ENCODE measurements around the gene PDE6G.

The PDE6G gene

DNA sequence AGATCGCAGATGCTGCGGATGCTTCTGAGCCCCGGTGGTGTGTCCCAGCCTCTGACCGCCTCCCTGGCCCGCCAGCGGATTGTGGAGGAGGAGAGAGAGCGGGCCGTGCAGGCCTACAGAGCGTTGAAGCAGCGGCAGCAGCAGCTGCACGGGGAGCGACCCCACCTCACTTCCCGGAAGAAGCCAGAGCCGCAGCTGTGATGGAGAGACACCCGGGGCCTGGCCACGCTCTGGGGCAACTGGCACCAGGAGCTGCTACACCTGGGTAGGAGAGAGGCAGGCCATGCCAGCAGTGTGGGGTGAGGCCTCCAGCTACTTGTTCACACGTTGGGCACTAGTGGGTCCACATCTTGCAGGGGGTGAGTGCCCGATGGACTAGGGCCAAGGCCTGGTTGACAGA is 16.2 kb upstream of the PDE6G start:
- H3K27ac ChIP-seq (ENCODE audit: low read length, poor library complexity, severe bottlenecking), result no peak overlapping the region
- no peak overlapping the region for H3K14ac ChIP-seq (ENCODE audit: low read length in 2 of 2)
- H3K4me1 ChIP-seq (ENCODE audit: control insufficient read depth, insufficient read depth, low read depth, low read length), result peaks cover 20% of the 10 kb centered on the region
- H2AK5ac ChIP-seq (ENCODE audit: low read length, severe bottlenecking), result no peak overlapping the region
- DNase-seq, result no peak
- H3K79me1 ChIP-seq (replicated peaks; ENCODE audit: low read length, poor library complexity, severe bottlenecking), result peaks cover 48% of the 10 kb centered on the region
- H3K9me3 ChIP-seq (ENCODE audit: control insufficient read depth, low read length), result no peaks in the 10 kb centered on the region
- H4K8ac ChIP-seq (ENCODE audit: low read length), result no peak overlapping the region
- H3K27me3 ChIP-seq (ENCODE audit: control insufficient read depth in 1 of 2, insufficient read depth in 1 of 2, low read length in 2 of 2), result no peaks in the 10 kb centered on the region
- H2AFZ ChIP-seq (ENCODE audit: low read depth, low read length), result no peak overlapping the region
- no peak overlapping the region for H4K91ac ChIP-seq (ENCODE audit: low read length)
- no peak overlapping the region for H3K4me2 ChIP-seq (ENCODE audit: low read length, poor library complexity, severe bottlenecking)
- no peak overlapping the region for H2BK15ac ChIP-seq (ENCODE audit: low read depth, poor library complexity, severe bottlenecking)
- H3K4ac ChIP-seq (ENCODE audit: low read depth in 1 of 2, low read length in 2 of 2), result no peak overlapping the region
- no peak overlapping the region for H2BK12ac ChIP-seq (ENCODE audit: low read length in 2 of 2)
- H3K36me3 ChIP-seq (ENCODE audit: control insufficient read depth in 1 of 2, insufficient read depth in 2 of 2, low read depth in 1 of 2, low read length in 2 of 2), result peaks cover 70 to 72% of the 10 kb centered on the region in 2 experiments
- no peak overlapping the region for H3K4me3 ChIP-seq (ENCODE audit: insufficient read depth in 1 of 2, low read depth in 1 of 2, low read length in 2 of 2)
- H3K18ac ChIP-seq (ENCODE audit: low read depth in 1 of 2, low read length in 2 of 2), result no peak overlapping the region
- no peak overlapping the region for H2BK5ac ChIP-seq (ENCODE audit: low read depth, low read length, poor library complexity, severe bottlenecking)
- WGBS, result 94% methylated on average over 18 of the region's 18 CpGs
- H3K23ac ChIP-seq (ENCODE audit: low read length in 2 of 2), result no peak overlapping the region
- no peak overlapping the region for H3K9ac ChIP-seq (ENCODE audit: low read length)
- H2BK120ac ChIP-seq (ENCODE audit: low read depth, low read length), result no peak overlapping the region

DNA sequence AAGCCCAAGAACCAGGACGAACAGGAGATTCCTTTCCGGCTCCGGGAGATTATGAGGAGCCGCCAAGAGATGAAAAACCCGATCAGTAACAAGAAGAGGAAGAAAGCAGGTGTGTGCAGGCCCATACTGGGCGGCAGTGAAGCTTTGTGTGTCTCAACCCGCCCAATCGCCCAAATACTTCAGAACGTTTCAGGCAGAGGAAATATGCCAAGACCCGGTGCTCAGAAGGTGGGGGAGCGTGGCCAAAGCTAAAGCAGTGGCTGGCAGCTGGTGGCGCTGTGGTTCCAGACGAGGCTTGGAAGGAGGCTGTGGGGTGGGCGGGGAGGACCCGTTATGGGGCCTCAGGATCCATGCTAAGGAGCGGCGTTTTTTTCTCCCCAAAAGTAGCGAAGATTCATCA is 11.4 kb upstream of the PDE6G start:
- peaks cover 20% of the 10 kb centered on the region for H3K4me1 ChIP-seq (ENCODE audit: control insufficient read depth, insufficient read depth, low read depth, low read length)
- no peak overlapping the region for H2BK15ac ChIP-seq (ENCODE audit: low read depth, poor library complexity, severe bottlenecking)
- H3K4me2 ChIP-seq (ENCODE audit: low read length, poor library complexity, severe bottlenecking), result no peak overlapping the region
- H2BK120ac ChIP-seq (ENCODE audit: low read depth, low read length), result no peak overlapping the region
- no peaks in the 10 kb centered on the region for H3K9me3 ChIP-seq (ENCODE audit: control insufficient read depth, low read length)
- no peaks in the 10 kb centered on the region for H3K27me3 ChIP-seq (ENCODE audit: control insufficient read depth in 1 of 2, insufficient read depth in 1 of 2, low read length in 2 of 2)
- peaks cover 45% of the 10 kb centered on the region for H3K79me1 ChIP-seq (replicated peaks; ENCODE audit: low read length, poor library complexity, severe bottlenecking)
- H2BK12ac ChIP-seq (ENCODE audit: low read length in 2 of 2), result no peak overlapping the region
- H2AK5ac ChIP-seq (ENCODE audit: low read length, severe bottlenecking), result no peak overlapping the region
- WGBS, result 93% methylated on average over 18 of the region's 18 CpGs
- no peak overlapping the region for H3K14ac ChIP-seq (ENCODE audit: low read length in 2 of 2)
- H3K4ac ChIP-seq (ENCODE audit: low read depth in 1 of 2, low read length in 2 of 2), result no peak overlapping the region
- H2AFZ ChIP-seq (ENCODE audit: low read depth, low read length), result no peak overlapping the region
- peaks cover 58 to 60% of the 10 kb centered on the region in 2 experiments for H3K36me3 ChIP-seq (ENCODE audit: control insufficient read depth in 1 of 2, insufficient read depth in 2 of 2, low read depth in 1 of 2, low read length in 2 of 2)
- no peak overlapping the region for H3K27ac ChIP-seq (ENCODE audit: low read length, poor library complexity, severe bottlenecking)
- H3K9ac ChIP-seq (ENCODE audit: low read length), result peak overlapping the region; percentile 29
- no peak for DNase-seq
- H3K4me3 ChIP-seq (ENCODE audit: insufficient read depth in 1 of 2, low read depth in 1 of 2, low read length in 2 of 2), result peak overlapping the region in 1 of 2 experiments; percentile 58
- H3K18ac ChIP-seq (ENCODE audit: low read depth in 1 of 2, low read length in 2 of 2), result no peak overlapping the region
- no peak overlapping the region for H3K23ac ChIP-seq (ENCODE audit: low read length in 2 of 2)
- H4K8ac ChIP-seq (ENCODE audit: low read length), result peak overlapping the region; percentile 58
- no peak overlapping the region for H4K91ac ChIP-seq (ENCODE audit: low read length)
- H2BK5ac ChIP-seq (ENCODE audit: low read depth, low read length, poor library complexity, severe bottlenecking), result no peak overlapping the region

DNA sequence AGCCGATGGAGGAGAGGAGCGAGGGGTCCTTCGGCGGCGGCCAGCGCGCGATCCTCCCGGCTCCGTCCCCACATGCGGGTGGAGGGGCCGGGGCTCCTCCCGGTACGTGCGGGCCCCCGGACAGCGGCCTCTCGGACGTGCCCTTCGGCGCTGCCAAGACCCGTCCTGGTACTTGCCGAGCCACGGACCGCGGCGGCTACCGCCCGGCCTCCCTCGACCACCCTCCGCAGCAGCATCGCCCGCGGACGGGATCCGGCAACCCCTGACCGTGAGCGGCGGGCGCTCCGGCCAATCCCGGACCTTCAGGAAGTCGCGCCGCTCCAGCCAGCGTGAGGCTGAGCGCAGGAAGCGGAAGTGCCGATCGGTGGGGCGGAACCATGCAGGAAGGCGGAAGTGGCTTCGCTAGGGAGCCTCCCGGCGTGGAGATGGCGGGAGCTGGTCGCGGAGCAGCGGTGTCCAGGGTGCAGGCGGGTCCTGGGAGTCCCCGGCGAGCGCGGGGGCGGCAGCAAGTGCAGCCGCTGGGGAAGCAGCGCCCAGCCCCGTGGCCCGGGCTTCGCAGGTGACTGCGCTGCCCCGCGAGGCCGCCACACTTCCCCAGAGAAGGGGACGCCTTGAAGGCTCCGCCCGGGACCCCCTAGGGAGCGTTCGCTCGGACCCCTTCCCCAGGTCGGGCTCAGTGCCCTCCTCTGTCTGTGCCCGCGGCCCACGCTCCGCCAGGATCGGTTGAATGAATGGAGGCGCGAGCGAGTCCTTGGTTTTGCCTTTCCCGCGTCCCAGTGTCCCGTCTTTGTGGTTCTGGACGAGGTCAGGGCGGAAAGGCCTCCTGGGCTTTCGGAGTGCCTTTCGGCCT is 10.2 kb upstream of the PDE6G start, which contains the start of the genes CCDC137 and OXLD1:
CCDC137 (plus strand) TSS at position 396 of the 850 bp plus-strand sequence; CDS start at position 426, 30 bp downstream.
OXLD1 (minus strand) TSS at position 264 of the 850 bp plus-strand sequence; CDS start at position 236, 28 bp downstream.
- H3K14ac ChIP-seq (ENCODE audit: low read length in 2 of 2), result peak within 1 kb of the TSS in 1 of 2 experiments; percentile 86
- no peaks in the 10 kb centered on the region for H3K27me3 ChIP-seq (ENCODE audit: control insufficient read depth in 1 of 2, insufficient read depth in 1 of 2, low read length in 2 of 2)
- H2BK120ac ChIP-seq (ENCODE audit: low read depth, low read length), result peak within 1 kb of the TSS; percentile 55
- H3K23ac ChIP-seq (ENCODE audit: low read length in 2 of 2), result no peak within 1 kb of the TSS
- H3K36me3 ChIP-seq (ENCODE audit: control insufficient read depth in 1 of 2, insufficient read depth in 2 of 2, low read depth in 1 of 2, low read length in 2 of 2), result peaks cover 46 to 48% of the 10 kb centered on the region in 2 experiments
- DNase-seq, result peak; percentile 96
- H3K4me1 ChIP-seq (ENCODE audit: control insufficient read depth, insufficient read depth, low read depth, low read length), result peaks cover 20% of the 10 kb centered on the region
- H3K18ac ChIP-seq (ENCODE audit: low read depth in 1 of 2, low read length in 2 of 2), result peak within 1 kb of the TSS; percentile 89 to 94
- H2AFZ ChIP-seq (ENCODE audit: low read depth, low read length), result peak within 1 kb of the TSS; percentile 84
- peak within 1 kb of the TSS in 1 of 2 experiments; percentile 4 for H2BK12ac ChIP-seq (ENCODE audit: low read length in 2 of 2)
- under 1% methylated on average over 79 of the region's 96 CpGs for WGBS
- peak within 1 kb of the TSS; percentile 96 for H4K8ac ChIP-seq (ENCODE audit: low read length)
- H3K27ac ChIP-seq (ENCODE audit: low read length, poor library complexity, severe bottlenecking), result peak within 1 kb of the TSS; percentile 78
- peak within 1 kb of the TSS; percentile 44 for H2AK5ac ChIP-seq (ENCODE audit: low read length, severe bottlenecking)
- H2BK5ac ChIP-seq (ENCODE audit: low read depth, low read length, poor library complexity, severe bottlenecking), result peak within 1 kb of the TSS; percentile 84
- H3K9ac ChIP-seq (ENCODE audit: low read length), result peak within 1 kb of the TSS; percentile 92
- peaks cover 35% of the 10 kb centered on the region for H3K79me1 ChIP-seq (replicated peaks; ENCODE audit: low read length, poor library complexity, severe bottlenecking)
- H3K4me2 ChIP-seq (ENCODE audit: low read length, poor library complexity, severe bottlenecking), result peak within 1 kb of the TSS; percentile 79
- H3K9me3 ChIP-seq (ENCODE audit: control insufficient read depth, low read length), result no peaks in the 10 kb centered on the region
- H3K4me3 ChIP-seq (ENCODE audit: insufficient read depth in 1 of 2, low read depth in 1 of 2, low read length in 2 of 2), result peak within 1 kb of the TSS; percentile 87 to 94
- H2BK15ac ChIP-seq (ENCODE audit: low read depth, poor library complexity, severe bottlenecking), result peak within 1 kb of the TSS; percentile 71
- H4K91ac ChIP-seq (ENCODE audit: low read length), result peak within 1 kb of the TSS; percentile 88
- peak within 1 kb of the TSS; percentile 75 to 76 for H3K4ac ChIP-seq (ENCODE audit: low read depth in 1 of 2, low read length in 2 of 2)

DNA sequence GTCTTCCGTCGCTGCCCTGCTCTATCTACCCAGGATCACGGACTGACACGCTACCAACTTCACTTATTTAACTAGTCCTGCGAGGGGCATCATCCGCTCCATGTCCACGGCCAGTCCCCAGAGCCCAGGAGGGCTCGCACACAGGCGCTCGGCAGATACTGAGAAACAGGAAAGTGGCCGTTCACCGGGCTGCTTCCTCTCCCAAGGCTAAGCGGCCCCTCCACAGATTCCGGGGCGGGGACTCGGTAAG is 9.7 kb upstream of the PDE6G start:
- H3K36me3 ChIP-seq (ENCODE audit: control insufficient read depth in 1 of 2, insufficient read depth in 2 of 2, low read depth in 1 of 2, low read length in 2 of 2), result peaks cover 40 to 42% of the 10 kb centered on the region in 2 experiments
- peaks cover 30% of the 10 kb centered on the region for H3K79me1 ChIP-seq (replicated peaks; ENCODE audit: low read length, poor library complexity, severe bottlenecking)
- H4K8ac ChIP-seq (ENCODE audit: low read length), result peak overlapping the region; percentile 96
- under 1% methylated on average over 16 of the region's 16 CpGs for WGBS
- H3K14ac ChIP-seq (ENCODE audit: low read length in 2 of 2), result no peak overlapping the region
- H2BK5ac ChIP-seq (ENCODE audit: low read depth, low read length, poor library complexity, severe bottlenecking), result peak overlapping the region; percentile 84
- H4K91ac ChIP-seq (ENCODE audit: low read length), result peak overlapping the region; percentile 88
- peak overlapping the region; percentile 44 for H2AK5ac ChIP-seq (ENCODE audit: low read length, severe bottlenecking)
- peak overlapping the region; percentile 72 for H3K4me2 ChIP-seq (ENCODE audit: low read length, poor library complexity, severe bottlenecking)
- H3K18ac ChIP-seq (ENCODE audit: low read depth in 1 of 2, low read length in 2 of 2), result peak overlapping the region; percentile 89 to 94
- no peak overlapping the region for H2BK12ac ChIP-seq (ENCODE audit: low read length in 2 of 2)
- peak overlapping the region; percentile 36 for H2BK120ac ChIP-seq (ENCODE audit: low read depth, low read length)
- H3K9ac ChIP-seq (ENCODE audit: low read length), result peak overlapping the region; percentile 92
- no peaks in the 10 kb centered on the region for H3K9me3 ChIP-seq (ENCODE audit: control insufficient read depth, low read length)
- peak; percentile 68 for DNase-seq
- H2AFZ ChIP-seq (ENCODE audit: low read depth, low read length), result peak overlapping the region; percentile 84
- H3K4me3 ChIP-seq (ENCODE audit: insufficient read depth in 1 of 2, low read depth in 1 of 2, low read length in 2 of 2), result peak overlapping the region; percentile 87 to 94
- H3K4ac ChIP-seq (ENCODE audit: low read depth in 1 of 2, low read length in 2 of 2), result peak overlapping the region; percentile 71 to 76
- peaks cover 20% of the 10 kb centered on the region for H3K4me1 ChIP-seq (ENCODE audit: control insufficient read depth, insufficient read depth, low read depth, low read length)
- no peaks in the 10 kb centered on the region for H3K27me3 ChIP-seq (ENCODE audit: control insufficient read depth in 1 of 2, insufficient read depth in 1 of 2, low read length in 2 of 2)
- H3K23ac ChIP-seq (ENCODE audit: low read length in 2 of 2), result no peak overlapping the region
- no peak overlapping the region for H2BK15ac ChIP-seq (ENCODE audit: low read depth, poor library complexity, severe bottlenecking)
- peak overlapping the region; percentile 78 for H3K27ac ChIP-seq (ENCODE audit: low read length, poor library complexity, severe bottlenecking)
